Cardiac fibroblast (primary cell): Measurements from ENCODE around the gene DNAH17.

Experiments
- DNase-seq, 2 donors: peaks; one replicate each; pipeline versions ENCODE4 v3.0.0 to v3.0.0-alpha.2; 2010; ENCODE audit warnings: low read depth in 2 of 2
- H3K4me3 ChIP-seq, 2 donors: replicated peaks in 1 of 2; 1 replicate in 1 of 2; 2 replicates in 1 of 2; pipeline ENCODE4 v1.5.1; 2011; ENCODE audit warnings: low read depth in 2 of 2, low read length in 2 of 2, mild to moderate bottlenecking in 2 of 2, moderate library complexity in 1 of 2
- CTCF ChIP-seq: IDR thresholded peaks from one replicate; pipeline ENCODE4 v1.5.1; 2011; ENCODE audit warnings: low read depth, mild to moderate bottlenecking, low read length, inconsistent platforms

The DNAH17 gene

GRCh38 chr17:78391051-78391431 lies 186.2 kb downstream of the DNAH17 start:
- TF ChIP-seq CTCF: no peak
- H3K4me3 ChIP-seq: no peak overlapping the region
- no peak for DNase-seq

GRCh38 chr17:78390241-78391050 lies 186.8 kb downstream of the DNAH17 start:
- DNase-seq: peak; percentile 87 to 98
- TF ChIP-seq CTCF: peak; percentile 20
- H3K4me3 ChIP-seq: no peak overlapping the region

- no peak for TF ChIP-seq CTCF
- peak in 1 of 2 donors; percentile 77 for DNase-seq
- no peak overlapping the region for H3K4me3 ChIP-seq
Observed at GRCh38 chr17:78387977-78388941, 188.9 kb downstream of the DNAH17 start.

GRCh38 chr17:78384479-78385175 lies 192.6 kb downstream of the DNAH17 start:
- no peak for DNase-seq
- no peak for TF ChIP-seq CTCF
- no peak overlapping the region for H3K4me3 ChIP-seq

GRCh38 chr17:78383725-78384471 lies 193.3 kb downstream of the DNAH17 start:
- H3K4me3 ChIP-seq: no peak overlapping the region
- TF ChIP-seq CTCF: no peak
- DNase-seq: peak; percentile 99

GRCh38 chr17:78381601-78382232 lies 195.5 kb downstream of the DNAH17 start:
- no peak overlapping the region for H3K4me3 ChIP-seq
- no peak for TF ChIP-seq CTCF
- DNase-seq: no peak
